Endothelial cell of umbilical vein (primary cell): Measurements from ENCODE around the gene C2orf68. TPM values are rescaled to one million over a fixed set of nuclear protein-coding genes. Genes with fewer than 3 reads are reported as not detected.

Experiments used
- BruUV-seq: library from RNA; stranded (reverse); fragments of 400-500 nt; replicated peaks from 2 replicates; lab custom pipeline; 2021; lab: Mats Ljungman, UMichigan
- CTCF ChIA-PET: fragments of 300-600, 350-600 bp; sonication (Branson Sonifier 250); formaldehyde crosslinking; loops from one replicate; lab custom pipeline; 2021; ENCODE audit warnings: antibody characterized with exemption, inconsistent platforms; lab: Charles Lee
- POLR2A ChIA-PET: fragments of 300-600, 350-600 bp; sonication (Branson Sonifier 250); formaldehyde crosslinking; loops from one replicate; lab custom pipeline; 2021; ENCODE audit warnings: antibody characterized with exemption, inconsistent platforms; lab: Charles Lee
- DNase-seq: peaks from one replicate; pipeline ENCODE4 v3.0.0-alpha.2; 2011; ENCODE audit warnings: low read depth, low spot score
- FAIRE-seq: peaks from 2 replicates; lab custom pipeline; 2011; peaks lifted over from hg19 to GRCh38; lab: Jason Lieb, UNC
- H2AFZ ChIP-seq: 2 replicates; pipeline ENCODE4 v1.6.0; 2012; ENCODE audit warnings: low read depth, low read length, control low read depth, inconsistent platforms
- H3K27ac ChIP-seq: 2 replicates; pipeline ENCODE4 v1.5.1; 2011; ENCODE audit warnings: low read depth, mild to moderate bottlenecking, control low read depth, low read length, moderate library complexity; ENCODE audit not compliant: insufficient read depth
- H3K27me3 ChIP-seq, 2 experiments: 2 replicates each; pipeline versions ENCODE4 v1.6.0 to v1.6.1; 2011; ENCODE audit warnings: low read length in 2 of 2, mixed read lengths in 1 of 2; ENCODE audit not compliant: control insufficient read depth in 2 of 2, insufficient read depth in 2 of 2
- H3K36me3 ChIP-seq, 2 experiments: 2 replicates in 1 of 2; 3 replicates in 1 of 2; pipeline ENCODE4 v1.5.1; 2011; ENCODE audit warnings: low read length in 2 of 2, mild to moderate bottlenecking in 1 of 2, moderate library complexity in 1 of 2; ENCODE audit not compliant: control insufficient read depth in 2 of 2, insufficient read depth in 2 of 2; ENCODE audit errors: extremely low read depth in 1 of 2
- H3K4me1 ChIP-seq: 3 replicates; pipeline ENCODE4 v1.5.1; 2011; ENCODE audit warnings: mild to moderate bottlenecking, low read length; ENCODE audit not compliant: control insufficient read depth, insufficient read depth; ENCODE audit errors: extremely low read depth
- H3K4me2 ChIP-seq: 2 replicates; pipeline ENCODE4 v1.6.1; 2011; ENCODE audit warnings: low read length, control low read depth, mixed read lengths; ENCODE audit not compliant: insufficient read depth
- H3K4me3 ChIP-seq, 3 experiments: fragments of 200-600 bp in 1 of 3; sonication (generic), shearing (Covaris generic) in 1 of 3; replicated peaks in 1 of 3; 2 replicates each; pipeline ENCODE4 v1.5.1; 2011 to 2016; ENCODE audit warnings: control low read depth in 3 of 3, low read length in 3 of 3, mild to moderate bottlenecking in 2 of 3, inconsistent platforms in 1 of 3, low read depth in 1 of 3, moderate library complexity in 1 of 3; ENCODE audit not compliant: insufficient read depth in 1 of 3
- H3K79me2 ChIP-seq: 2 replicates; pipeline ENCODE4 v1.6.0; 2012; ENCODE audit warnings: low read length, inconsistent platforms; ENCODE audit not compliant: control insufficient read depth, insufficient read depth
- H3K9ac ChIP-seq: replicated peaks from 2 replicates; pipeline ENCODE3; 2011; ENCODE audit warnings: low read length, control low read depth; ENCODE audit not compliant: insufficient read depth; ENCODE audit errors: extremely low read depth
- H3K9me1 ChIP-seq: replicated peaks from 3 replicates; pipeline ENCODE4 v1.6.0; 2011; ENCODE audit warnings: mild to moderate bottlenecking, low read length; ENCODE audit not compliant: control insufficient read depth, insufficient read depth; ENCODE audit errors: extremely low read depth
- H3K9me3 ChIP-seq: replicated peaks from 2 replicates; pipeline ENCODE4 v1.5.1; 2012; ENCODE audit warnings: low read length, inconsistent platforms; ENCODE audit not compliant: control insufficient read depth, insufficient read depth
- H4K20me1 ChIP-seq: replicated peaks from 2 replicates; pipeline ENCODE3; 2011; ENCODE audit warnings: mild to moderate bottlenecking, low read length; ENCODE audit not compliant: control insufficient read depth, insufficient read depth; ENCODE audit errors: extremely low read depth
- CTCF ChIP-seq, 2 donors: IDR thresholded peaks; 1 replicate in 1 of 2; 2 replicates in 1 of 2; pipeline ENCODE4 v1.5.1; 2011; ENCODE audit warnings: low read length in 2 of 2, mild to moderate bottlenecking in 2 of 2, moderate library complexity in 2 of 2, control low read depth in 1 of 2, inconsistent platforms in 1 of 2, low read depth in 1 of 2; ENCODE audit not compliant: insufficient read depth in 1 of 2; ENCODE audit errors: extremely low read depth in 1 of 2
- EZH2 ChIP-seq: IDR thresholded peaks from 2 replicates; pipeline ENCODE4 v1.6.1; 2012; ENCODE audit warnings: borderline replicate concordance, low read depth, mild to moderate bottlenecking, moderate library complexity, low read length, inconsistent platforms; ENCODE audit not compliant: severe bottlenecking
- FOS ChIP-seq: IDR thresholded peaks from 2 replicates; pipeline ENCODE4 v1.6.1; 2011; ENCODE audit warnings: mild to moderate bottlenecking, low read length, moderate library complexity, borderline replicate concordance; ENCODE audit not compliant: insufficient read depth
- GATA2 ChIP-seq: IDR thresholded peaks from 2 replicates; pipeline ENCODE4 v1.7.0; 2011; ENCODE audit warnings: low read depth, mild to moderate bottlenecking, moderate library complexity, mixed read lengths, low read length; ENCODE audit not compliant: insufficient read length, insufficient read depth
- JUN ChIP-seq: IDR thresholded peaks from 2 replicates; pipeline ENCODE4 v1.6.1; 2011; ENCODE audit warnings: borderline replicate concordance, low read depth; ENCODE audit not compliant: insufficient read length, insufficient read depth
- MAX ChIP-seq: IDR thresholded peaks from 2 replicates; pipeline ENCODE4 v1.6.1; 2011; ENCODE audit not compliant: insufficient read depth, insufficient read length
- MYC ChIP-seq: IDR thresholded peaks from one replicate; pipeline ENCODE4 v1.6.1; 2011; ENCODE audit warnings: mild to moderate bottlenecking, low read depth, low read length
- POLR2A ChIP-seq: IDR thresholded peaks from 2 replicates; pipeline ENCODE4 v1.6.1; 2012; ENCODE audit warnings: low read depth, mild to moderate bottlenecking, control low read depth, low read length
- POLR2AphosphoS5 ChIP-seq: IDR thresholded peaks from 2 replicates; pipeline ENCODE4 v1.6.1; 2012; ENCODE audit warnings: low read depth, mild to moderate bottlenecking, control low read depth, low read length, moderate library complexity; ENCODE audit not compliant: insufficient read depth
- dilution Hi-C: fragments of 300-500 bp; cut with MboI; formaldehyde crosslinking; loops from one replicate; pipeline ENCODE4 v1.15.0; 2019; ENCODE audit warnings: low sequenced_read_pairs; ENCODE audit not compliant: extremely low pct_ligation_motif_present
- intact Hi-C: fragments of 100-400 bp; cut with micrococcal nuclease; formaldehyde crosslinking; loops from one replicate; pipeline ENCODE4 v1.10.0; 2022
- polyA plus RNA-seq, 4 experiments: library from polyadenylated mRNA; depleted of rRNA in 3 of 4; stranded (reverse) in 3 of 4; unstranded in 1 of 4; fragments of >200 nt; gene quantifications; 2 replicates each; pipeline versions ENCODE4 v1.2.1 to v1.2.3, GENCODE V29; 2011 to 2012; ENCODE audit warnings: missing spikeins in 1 of 4
- total RNA-seq: library from RNA; stranded (reverse); gene quantifications from 2 replicates; pipeline ENCODE4 v1.2.3, GENCODE V29; 2021

C2orf68 gene
- total and polyA plus RNA-seq, 2 donors (not counting 3 experiments of a cell fraction or from before 2014, with no cell fraction given) = 17.4 to 27.4 TPM

GRCh38 chr2:85590950-85591349, 20.9 kb downstream of the C2orf68 start:
- no peak overlapping the region for H3K4me3 ChIP-seq
- H3K9me3 ChIP-seq = no peaks in the 10 kb centered on the region
- CTCF ChIA-PET = interaction anchor here (0.7 to 2.0 kb wide), 3 partner anchors 9 to 16 kb away, joined by 3 to 8 read pairs (median 5); partner anchors contain the start of gene TMEM150A
- no peaks in the 10 kb centered on the region for H4K20me1 ChIP-seq
- DNase-seq (no peak), FAIRE-seq (no peak)
- H2AFZ ChIP-seq = no peak overlapping the region
- peak overlapping the region; percentile 94 for H3K27ac ChIP-seq
- POLR2A ChIA-PET = interaction anchor here (1.3 kb wide), 1 partner anchor 12 kb away, joined by 3 read pairs; the partner anchor contains the start of gene TMEM150A
- H3K4me2 ChIP-seq = peak overlapping the region; percentile 71
- H3K27me3 ChIP-seq = no peaks in the 10 kb centered on the region
- no TSS peak for BruUV-seq
- peaks cover 0 to 10% of the 10 kb centered on the region in 2 experiments for H3K36me3 ChIP-seq
- peak overlapping the region; percentile 55 for H3K9ac ChIP-seq
- H3K79me2 ChIP-seq = peaks cover 28% of the 10 kb centered on the region
- intact Hi-C loops = no loop called here
- dilution Hi-C loops = no loop called here
- no peaks in the 10 kb centered on the region for H3K9me1 ChIP-seq
- H3K4me1 ChIP-seq = peaks cover 61% of the 10 kb centered on the region
- TF ChIP-seq POLR2AphosphoS5 (no peak), JUN (no peak), POLR2A (no peak), EZH2 (no peak), MYC (no peak), GATA2 (no peak), MAX (no peak), CTCF (IDR thresholded peaks at IDR 0.05; ENCODE audit: extremely low read depth in 1 of 2, insufficient read depth in 1 of 2, low read depth in 1 of 2, low read length in 2 of 2) (no peak), FOS (no peak)
